OCI-LY1 (cell line): ENCODE measurements around the gene BNIP2.

ENCODE experiments used
- H2AFZ ChIP-seq: fragments of 200-600 bp; sonication (generic), shearing (Covaris generic); 2 replicates; pipeline ENCODE4 v1.6.0; 2014; ENCODE audit warnings: antibody characterized with exemption, mild to moderate bottlenecking, low read length
- H3F3A ChIP-seq: fragments of 200-600 bp; sonication (generic), shearing (Covaris generic); 2 replicates; pipeline ENCODE4 v1.6.0; 2014; ENCODE audit warnings: mild to moderate bottlenecking, antibody characterized with exemption, low read length, moderate library complexity; ENCODE audit not compliant: insufficient read depth
- H3K27ac ChIP-seq: fragments of 200-600 bp; sonication (generic); 2 replicates; pipeline ENCODE4 v1.5.1; 2014; ENCODE audit warnings: low read length, mixed run types, mild to moderate bottlenecking, low read depth; ENCODE audit not compliant: poor library complexity, severe bottlenecking
- H3K27me3 ChIP-seq: fragments of 200-600 bp; sonication (generic); 2 replicates; pipeline ENCODE4 v1.6.0; 2014; ENCODE audit warnings: antibody characterized with exemption, mild to moderate bottlenecking, low read length, moderate library complexity; ENCODE audit not compliant: insufficient read depth
- H3K36me3 ChIP-seq: fragments of 200-600 bp; sonication (generic); 2 replicates; pipeline ENCODE4 v1.6.1; 2014; ENCODE audit warnings: mild to moderate bottlenecking, antibody characterized with exemption, low read length, moderate library complexity, mixed read lengths; ENCODE audit not compliant: insufficient read depth
- H3K4me1 ChIP-seq: fragments of 200-600 bp; sonication (generic); 2 replicates; pipeline ENCODE4 v1.5.1; 2014; ENCODE audit warnings: mild to moderate bottlenecking, low read length, moderate library complexity; ENCODE audit not compliant: insufficient read depth, severe bottlenecking
- H3K4me2 ChIP-seq: fragments of 200-600 bp; sonication (generic), shearing (Covaris generic); 2 replicates; pipeline ENCODE4 v1.6.1; 2014; ENCODE audit warnings: low read length
- H3K4me3 ChIP-seq: fragments of 200-600 bp; sonication (generic); 2 replicates; pipeline ENCODE4 v1.5.1; 2014; ENCODE audit warnings: low read length, low read depth, mild to moderate bottlenecking, mixed read lengths; ENCODE audit not compliant: poor library complexity, severe bottlenecking
- H3K79me2 ChIP-seq: fragments of 200-600 bp; shearing (Covaris generic); 2 replicates; pipeline ENCODE4 v1.6.1; 2016; ENCODE audit warnings: mixed run types, low read length, mixed read lengths; ENCODE audit not compliant: insufficient read depth
- H3K9ac ChIP-seq: fragments of 200-600 bp; sonication (generic), shearing (Covaris generic); 2 replicates; pipeline ENCODE4 v1.6.1; 2014; ENCODE audit warnings: mild to moderate bottlenecking, low read length, mixed read lengths
- H3K9me2 ChIP-seq: fragments of 200-600 bp; sonication (generic), shearing (Covaris generic); 2 replicates; pipeline ENCODE4 v1.6.1; 2014; ENCODE audit warnings: low read depth, mild to moderate bottlenecking, low read length, mixed read lengths
- H3K9me3 ChIP-seq: fragments of 200-600 bp; shearing (Covaris generic); 2 replicates; pipeline ENCODE4 v1.6.1; 2014; ENCODE audit warnings: low read length, mixed read lengths
- H4K20me1 ChIP-seq: fragments of 200-600 bp; sonication (generic), shearing (Covaris generic); 2 replicates; pipeline ENCODE4 v1.6.0; 2016; ENCODE audit warnings: mild to moderate bottlenecking, low read length; ENCODE audit not compliant: insufficient read depth
- CTCF ChIP-seq: fragments of 200-600 bp; sonication (generic), shearing (Covaris generic); IDR thresholded peaks from 2 replicates; pipeline ENCODE4 v1.5.1; 2017; ENCODE audit warnings: mild to moderate bottlenecking, antibody characterized with exemption, low read length, moderate library complexity, mixed read lengths
- EZH2 ChIP-seq: fragments of 200-600 bp; sonication (generic), shearing (Covaris generic); IDR thresholded peaks from 2 replicates; pipeline ENCODE4 v1.8.0; 2017; ENCODE audit warnings: borderline replicate concordance, mixed run types, mild to moderate bottlenecking, antibody characterized with exemption, low read length, moderate library complexity, mixed read lengths

BNIP2 gene

GRCh38 chr15:59686389-59686788 lies 2.7 kb downstream of the BNIP2 start:
- Histone ChIP-seq H2AFZ (no peak overlapping the region), H3K27me3 (no peaks in the 10 kb centered on the region), H3K79me2 (peaks cover 64% of the 10 kb centered on the region), H3K36me3 (peaks cover 52% of the 10 kb centered on the region), H3K9ac (peak overlapping the region; percentile 52), H3K4me3 (peak overlapping the region; percentile 90), H3F3A (peaks cover 6% of the 10 kb centered on the region; the same call in 1 of the 2 replicates), H3K27ac (peak overlapping the region; percentile 82), H3K4me1 (peaks cover 36% of the 10 kb centered on the region), H3K4me2 (peak overlapping the region; percentile 90), H3K9me3 (no peaks in the 10 kb centered on the region), H4K20me1 (no peaks in the 10 kb centered on the region), H3K9me2 (no peaks in the 10 kb centered on the region)
- no peak for TF ChIP-seq CTCF
- no peak for TF ChIP-seq EZH2

GRCh38 chr15:59685737-59686297 lies 3.3 kb downstream of the BNIP2 start:
- Histone ChIP-seq H3K27ac (peak overlapping the region; percentile 82), H3K36me3 (peaks cover 58% of the 10 kb centered on the region), H3K79me2 (peaks cover 64% of the 10 kb centered on the region), H3K27me3 (no peaks in the 10 kb centered on the region), H3K9ac (peak overlapping the region; percentile 52), H3K4me3 (peak overlapping the region; percentile 90), H3K4me1 (peaks cover 36% of the 10 kb centered on the region), H4K20me1 (no peaks in the 10 kb centered on the region), H3F3A (peaks cover 4% of the 10 kb centered on the region; the same call in 1 of the 2 replicates), H3K4me2 (peak overlapping the region; percentile 90), H3K9me3 (no peaks in the 10 kb centered on the region), H3K9me2 (no peaks in the 10 kb centered on the region), H2AFZ (no peak overlapping the region)
- TF ChIP-seq CTCF = no peak
- no peak for TF ChIP-seq EZH2

- Histone ChIP-seq H3K36me3 (peaks cover 97% of the 10 kb centered on the region), H3K79me2 (peaks cover 36% of the 10 kb centered on the region), H4K20me1 (no peaks in the 10 kb centered on the region)
Measured at GRCh38 chr15:59680870-59681269, 8.2 kb downstream of the BNIP2 start.

GRCh38 chr15:59680346-59680745 lies 8.8 kb downstream of the BNIP2 start:
- H3K27ac ChIP-seq = no peak overlapping the region
- H3F3A ChIP-seq = no peaks in the 10 kb centered on the region
- H3K9me3 ChIP-seq = no peaks in the 10 kb centered on the region
- H3K27me3 ChIP-seq = no peaks in the 10 kb centered on the region
- H3K4me3 ChIP-seq = no peak overlapping the region
- H3K4me1 ChIP-seq = peaks cover under 1% of the 10 kb centered on the region
- no peak overlapping the region for H2AFZ ChIP-seq
- no peak overlapping the region for H3K4me2 ChIP-seq
- no peaks in the 10 kb centered on the region for H4K20me1 ChIP-seq
- H3K36me3 ChIP-seq = peaks cover 97% of the 10 kb centered on the region
- H3K9me2 ChIP-seq = no peaks in the 10 kb centered on the region
- H3K79me2 ChIP-seq = peaks cover 31% of the 10 kb centered on the region
- no peak overlapping the region for H3K9ac ChIP-seq
- no peak for TF ChIP-seq EZH2
- TF ChIP-seq CTCF = no peak

More at GRCh38 chr15:59680870-59681269, 8.2 kb downstream of the BNIP2 start:
- Histone ChIP-seq H3F3A (no peaks in the 10 kb centered on the region), H3K27me3 (no peaks in the 10 kb centered on the region), H3K4me3 (no peak overlapping the region), H3K9ac (no peak overlapping the region), H3K9me2 (no peaks in the 10 kb centered on the region), H3K27ac (no peak overlapping the region), H3K4me2 (no peak overlapping the region), H2AFZ (no peak overlapping the region), H3K4me1 (peaks cover 6% of the 10 kb centered on the region), H3K9me3 (no peaks in the 10 kb centered on the region)
- no peak for TF ChIP-seq EZH2
